ENCODE measurements around the gene SAMD3. TPM values are rescaled to one million over a fixed set of nuclear protein-coding genes. Genes with fewer than 3 reads are reported as not detected.
"Not testable (repeated sequence)": the region's sequence is repeated elsewhere in the genome, so short reads cannot be mapped to it uniquely, and the experiment has no call there.

Gene SAMD3
- total RNA-seq, 1 donor from 2014 or later: 0.45 TPM

- H3K27ac Mint-ChIP-seq (ENCODE audit: unreplicated experiment): peak overlapping the region; percentile 55
- FAIRE-seq: peak; percentile 98
These were observed 44.1 kb downstream of the SAMD3 start for GRCh38 chr6:130178692-130179091.

DNA sequence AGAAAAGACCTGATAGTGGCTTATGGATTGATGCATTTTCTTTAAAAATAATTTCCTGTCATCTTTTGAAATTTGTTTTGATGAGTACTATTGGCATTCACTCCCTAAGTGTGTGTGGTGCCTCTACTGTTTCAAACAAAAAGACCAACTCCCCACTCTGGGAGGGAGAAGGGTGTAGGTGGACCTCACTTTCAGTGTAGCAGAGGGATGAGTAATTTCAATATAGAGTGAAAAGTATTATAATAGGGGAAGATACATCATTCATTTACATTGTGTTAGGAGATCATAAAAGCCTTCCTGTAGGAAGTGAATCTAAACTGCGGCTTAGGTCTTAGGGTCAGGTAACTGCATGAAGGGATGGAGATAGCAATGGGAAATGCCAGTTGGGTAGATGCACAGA lies 46.4 kb downstream of the SAMD3 start:
- H3K4me3 Mint-ChIP-seq (ENCODE audit: unreplicated experiment): no peak overlapping the region
- Histone ChIP-seq H3K9ac (ENCODE audit: low read length) (no peak overlapping the region), H3K4me1 (ENCODE audit: insufficient read depth, low read length) (peaks cover 8% of the 10 kb centered on the region), H3K4me3 (ENCODE audit: insufficient read depth, low read depth, low read length) (no peak overlapping the region), H4K20me1 (ENCODE audit: insufficient read depth, low read length) (no peaks in the 10 kb centered on the region), H3K4me2 (ENCODE audit: low read length) (no peak overlapping the region), H3K79me2 (ENCODE audit: insufficient read depth, low read length) (no peaks in the 10 kb centered on the region), H3K9me3 (ENCODE audit: insufficient read depth, low read depth, low read length) (no peaks in the 10 kb centered on the region), H2AFZ (ENCODE audit: low read depth, low read length) (no peak overlapping the region), H3K27me3 (ENCODE audit: insufficient read depth, low read length) (no peaks in the 10 kb centered on the region), H3K27ac (ENCODE audit: low read depth, low read length) (no peak overlapping the region), H3K36me3 (ENCODE audit: insufficient read depth, low read length) (peaks cover 5% of the 10 kb centered on the region)
- FAIRE-seq: no peak
- H3K27me3 Mint-ChIP-seq (ENCODE audit: low read depth, unreplicated experiment): no peaks in the 10 kb centered on the region
- TF ChIP-seq EZH2 (IDR thresholded peaks at IDR 0.05; ENCODE audit: insufficient read depth, low read length) (no peak), CTCF (IDR thresholded peaks at IDR 0.05; ENCODE audit: insufficient read depth, low read depth, low read length) (no peak)
- peaks cover 3% of the 10 kb centered on the region for H3K36me3 Mint-ChIP-seq (ENCODE audit: low read depth, unreplicated experiment)
- H3K4me1 Mint-ChIP-seq (ENCODE audit: low read depth, unreplicated experiment): peaks cover 14% of the 10 kb centered on the region
- peaks cover 7% of the 10 kb centered on the region for H3K9me3 Mint-ChIP-seq (ENCODE audit: unreplicated experiment)
- no peak overlapping the region for H3K27ac Mint-ChIP-seq (ENCODE audit: unreplicated experiment)
- DNase-seq (ENCODE audit: low read depth): no peak

More at GRCh38 chr6:130178692-130179091, 44.1 kb downstream of the SAMD3 start:
- no peak overlapping the region for H3K9ac ChIP-seq (ENCODE audit: low read length)
- H2AFZ ChIP-seq (ENCODE audit: low read depth, low read length): no peak overlapping the region
- H3K4me2 ChIP-seq (ENCODE audit: low read length): peak overlapping the region; percentile 48
- Mint-ChIP-seq H3K4me3 (ENCODE audit: unreplicated experiment) (no peak overlapping the region), H3K36me3 (ENCODE audit: low read depth, unreplicated experiment) (no peaks in the 10 kb centered on the region), H3K9me3 (ENCODE audit: unreplicated experiment) (no peaks in the 10 kb centered on the region), H3K4me1 (ENCODE audit: low read depth, unreplicated experiment) (peaks cover 14% of the 10 kb centered on the region), H3K27me3 (ENCODE audit: low read depth, unreplicated experiment) (no peaks in the 10 kb centered on the region)
- H3K27me3 ChIP-seq (ENCODE audit: insufficient read depth, low read length): no peaks in the 10 kb centered on the region
- no peaks in the 10 kb centered on the region for H3K79me2 ChIP-seq (ENCODE audit: insufficient read depth, low read length)
- no peak for TF ChIP-seq EZH2 (IDR thresholded peaks at IDR 0.05; ENCODE audit: insufficient read depth, low read length)
- no peak for TF ChIP-seq CTCF (IDR thresholded peaks at IDR 0.05; ENCODE audit: insufficient read depth, low read depth, low read length)
- peaks cover 5% of the 10 kb centered on the region for H3K36me3 ChIP-seq (ENCODE audit: insufficient read depth, low read length)
- peak overlapping the region; percentile 25 for H3K27ac ChIP-seq (ENCODE audit: low read depth, low read length)
- H3K4me1 ChIP-seq (ENCODE audit: insufficient read depth, low read length): peaks cover 8% of the 10 kb centered on the region
- H3K9me3 ChIP-seq (ENCODE audit: insufficient read depth, low read depth, low read length): no peaks in the 10 kb centered on the region
- no peak overlapping the region for H3K4me3 ChIP-seq (ENCODE audit: insufficient read depth, low read depth, low read length)
- peak; percentile 97 for DNase-seq (ENCODE audit: low read depth)
- no peaks in the 10 kb centered on the region for H4K20me1 ChIP-seq (ENCODE audit: insufficient read depth, low read length)

DNA sequence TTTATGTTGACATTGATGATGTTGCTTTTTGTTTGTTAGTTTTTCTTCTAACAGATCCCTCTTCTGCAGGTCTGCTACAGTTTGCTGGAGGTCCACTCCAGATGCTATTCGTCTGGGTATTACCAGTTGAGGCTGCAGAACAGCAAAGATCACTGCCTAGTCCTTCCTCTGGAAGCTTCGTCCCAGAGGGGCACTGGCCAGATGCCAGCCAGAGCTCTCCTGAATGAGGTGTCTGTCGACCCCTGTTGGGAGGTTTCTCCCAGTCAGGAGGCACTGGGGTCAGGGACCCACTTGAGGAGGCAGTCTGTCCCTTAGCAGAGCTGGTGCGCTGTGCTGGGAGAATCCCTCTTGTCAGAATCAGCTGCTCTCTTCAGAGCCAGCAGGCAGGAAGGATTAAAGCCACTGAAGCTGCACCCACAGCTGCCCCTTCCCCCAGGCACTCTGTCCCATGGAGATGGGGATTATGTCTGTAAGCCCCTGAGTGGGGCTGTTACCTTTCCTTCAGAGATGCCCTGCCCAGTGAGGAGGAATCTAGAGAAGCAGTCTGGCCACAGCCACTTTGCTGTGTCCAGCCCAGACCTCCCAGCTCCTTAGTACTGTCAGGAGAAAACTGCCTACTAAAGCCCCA lies 49.3 kb downstream of the SAMD3 start:
- not testable (repeated sequence) for H3K9ac ChIP-seq (ENCODE audit: low read length); H3K4me3 ChIP-seq (ENCODE audit: insufficient read depth, low read depth, low read length); H3K4me1 ChIP-seq (ENCODE audit: insufficient read depth, low read length); FAIRE-seq; H3K4me1 Mint-ChIP-seq (ENCODE audit: low read depth, unreplicated experiment); H3K36me3 Mint-ChIP-seq (ENCODE audit: low read depth, unreplicated experiment); H4K20me1 ChIP-seq (ENCODE audit: insufficient read depth, low read length); H3K27ac ChIP-seq (ENCODE audit: low read depth, low read length); H3K27me3 ChIP-seq (ENCODE audit: insufficient read depth, low read length); H3K79me2 ChIP-seq (ENCODE audit: insufficient read depth, low read length); H2AFZ ChIP-seq (ENCODE audit: low read depth, low read length); H3K36me3 ChIP-seq (ENCODE audit: insufficient read depth, low read length); H3K9me3 ChIP-seq (ENCODE audit: insufficient read depth, low read depth, low read length); DNase-seq (ENCODE audit: low read depth); H3K27me3 Mint-ChIP-seq (ENCODE audit: low read depth, unreplicated experiment); H3K4me3 Mint-ChIP-seq (ENCODE audit: unreplicated experiment); H3K4me2 ChIP-seq (ENCODE audit: low read length); H3K27ac Mint-ChIP-seq (ENCODE audit: unreplicated experiment)
- peaks cover 14% of the 10 kb centered on the region for H3K9me3 Mint-ChIP-seq (ENCODE audit: unreplicated experiment)

DNA sequence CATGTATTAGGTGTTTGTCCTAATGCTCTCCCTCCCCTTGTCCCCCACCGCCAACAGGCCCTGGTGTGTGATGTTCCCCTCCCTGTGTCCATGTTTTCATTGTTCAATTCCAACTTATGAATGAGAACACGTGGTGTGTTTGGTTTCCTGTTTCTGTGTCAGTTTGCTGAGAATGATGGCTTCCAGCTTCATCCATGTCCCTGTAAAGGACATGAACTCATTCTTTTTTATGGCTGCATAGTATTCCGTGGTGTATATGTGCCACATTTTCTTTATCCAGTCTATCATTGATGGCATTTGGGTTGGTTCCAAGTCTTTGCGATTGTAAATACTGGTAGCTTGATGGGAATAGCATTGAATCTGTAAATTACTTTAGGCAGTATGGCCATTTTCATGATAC lies 52.6 kb downstream of the SAMD3 start:
- H3K27ac ChIP-seq (ENCODE audit: low read depth, low read length); H3K27me3 ChIP-seq (ENCODE audit: insufficient read depth, low read length); H3K27me3 Mint-ChIP-seq (ENCODE audit: low read depth, unreplicated experiment); H3K4me1 ChIP-seq (ENCODE audit: insufficient read depth, low read length); DNase-seq (ENCODE audit: low read depth); H2AFZ ChIP-seq (ENCODE audit: low read depth, low read length); H3K4me1 Mint-ChIP-seq (ENCODE audit: low read depth, unreplicated experiment); H3K79me2 ChIP-seq (ENCODE audit: insufficient read depth, low read length); H3K4me2 ChIP-seq (ENCODE audit: low read length); H3K9me3 ChIP-seq (ENCODE audit: insufficient read depth, low read depth, low read length); H3K36me3 ChIP-seq (ENCODE audit: insufficient read depth, low read length); H3K4me3 ChIP-seq (ENCODE audit: insufficient read depth, low read depth, low read length); H3K36me3 Mint-ChIP-seq (ENCODE audit: low read depth, unreplicated experiment); H3K4me3 Mint-ChIP-seq (ENCODE audit: unreplicated experiment); H3K9ac ChIP-seq (ENCODE audit: low read length); H4K20me1 ChIP-seq (ENCODE audit: insufficient read depth, low read length); FAIRE-seq; H3K27ac Mint-ChIP-seq (ENCODE audit: unreplicated experiment): not testable (repeated sequence)
- H3K9me3 Mint-ChIP-seq (ENCODE audit: unreplicated experiment): peaks cover 14% of the 10 kb centered on the region
